T-helper 1 cell treated with Interleukin-12 subunit alpha and Interleukin-12 subunit beta and Interleukin-4 antibody, amounts not matched to agents 30 ng/mL and 1 ng/mL, for 36 hours (primary cell): Measurements from ENCODE around the gene CIPC. TPM values are rescaled to one million over a fixed set of nuclear protein-coding genes. Genes with fewer than 3 reads are reported as not detected.

ENCODE experiments used
- intact Hi-C: fragments of 100-400 bp; cut with micrococcal nuclease; formaldehyde crosslinking; loops from one replicate; pipeline ENCODE4 v1.15.1; 2024
- total RNA-seq: library from RNA; stranded (reverse); gene quantifications from 2 replicates; pipeline ENCODE4 v1.2.3, GENCODE V29; 2022

Gene CIPC
- total RNA-seq, 1 donor from 2014 or later = 11.9 TPM

DNA sequence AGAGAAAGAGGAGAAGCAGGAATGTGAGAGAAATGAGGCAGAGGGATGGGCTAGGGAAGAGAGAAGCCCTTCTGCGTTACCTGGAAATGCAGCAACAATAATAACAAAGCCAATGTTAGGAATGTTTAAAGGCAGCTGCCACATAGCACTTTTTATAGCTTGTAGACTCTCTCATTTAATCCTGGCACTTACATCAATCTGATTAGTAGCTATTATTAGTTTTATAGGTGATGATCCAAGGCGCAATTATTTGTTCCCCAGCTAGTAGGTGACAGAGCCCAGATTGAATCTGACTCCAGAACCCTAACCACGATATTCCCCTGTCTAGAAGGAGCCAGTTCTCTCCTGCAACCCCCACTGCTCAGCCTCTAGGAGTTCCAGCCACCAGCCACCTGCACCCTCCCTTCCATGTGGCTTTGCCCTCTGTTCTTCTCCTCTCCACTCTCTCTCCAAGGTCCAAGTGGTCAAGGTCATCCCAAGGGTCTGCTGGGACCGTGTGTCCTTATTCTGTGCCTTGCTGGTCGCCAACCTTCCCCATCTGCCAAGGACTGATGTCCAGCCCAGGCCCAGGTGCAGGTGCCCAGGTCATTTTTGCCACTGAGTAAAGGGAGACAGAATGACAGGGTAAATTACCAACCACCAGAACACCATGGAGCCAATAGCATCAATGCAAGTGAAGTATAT lies 29.4 kb upstream of the CIPC start:
- intact Hi-C loops = loop anchor here (1.0 kb wide), 2 partner anchors 15 to 45 kb away; no protein-coding TSS in a partner anchor

DNA sequence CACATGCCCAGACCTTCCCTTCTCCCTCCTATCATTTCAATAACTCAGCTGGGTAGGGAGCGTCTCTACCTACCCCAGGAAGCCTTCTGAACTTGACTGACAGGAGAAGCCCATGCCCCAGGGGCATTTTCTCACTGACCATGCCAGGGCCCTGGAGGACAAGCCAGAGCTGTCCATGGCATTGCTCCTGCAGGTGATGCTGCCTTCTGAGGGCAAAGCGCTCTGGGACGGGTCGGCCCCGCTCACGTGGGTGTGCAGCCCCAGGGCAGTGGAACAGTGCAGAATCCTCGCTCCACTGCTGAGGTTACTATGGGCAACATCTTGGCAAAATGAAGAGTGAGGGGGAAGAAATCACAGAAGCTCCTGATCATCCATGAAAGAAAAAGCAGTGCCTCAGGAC lies 28.5 kb upstream of the CIPC start:
- intact Hi-C loops = no loop called here

DNA sequence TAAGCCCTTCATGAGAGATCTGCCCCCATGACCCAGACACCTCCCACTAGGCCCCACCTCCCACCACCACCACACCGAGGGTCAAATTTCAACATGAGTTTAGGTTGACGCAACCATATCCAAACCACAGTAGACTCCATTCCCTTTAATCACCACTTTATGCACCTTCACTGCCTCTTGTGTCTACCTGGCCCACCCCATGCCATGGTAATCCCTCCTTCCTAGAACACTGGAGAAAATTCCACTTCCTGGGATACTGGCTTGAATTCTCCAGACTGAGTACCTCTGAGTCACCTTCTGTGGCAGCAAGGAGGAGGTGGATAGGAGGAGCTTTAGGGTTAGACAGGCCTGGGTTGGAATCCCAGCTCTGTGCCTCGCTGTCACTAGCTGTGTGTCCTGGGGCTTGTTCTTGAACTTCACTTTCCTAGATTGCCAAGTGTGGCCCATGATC lies 26.1 kb upstream of the CIPC start:
- intact Hi-C loops = no loop called here

DNA sequence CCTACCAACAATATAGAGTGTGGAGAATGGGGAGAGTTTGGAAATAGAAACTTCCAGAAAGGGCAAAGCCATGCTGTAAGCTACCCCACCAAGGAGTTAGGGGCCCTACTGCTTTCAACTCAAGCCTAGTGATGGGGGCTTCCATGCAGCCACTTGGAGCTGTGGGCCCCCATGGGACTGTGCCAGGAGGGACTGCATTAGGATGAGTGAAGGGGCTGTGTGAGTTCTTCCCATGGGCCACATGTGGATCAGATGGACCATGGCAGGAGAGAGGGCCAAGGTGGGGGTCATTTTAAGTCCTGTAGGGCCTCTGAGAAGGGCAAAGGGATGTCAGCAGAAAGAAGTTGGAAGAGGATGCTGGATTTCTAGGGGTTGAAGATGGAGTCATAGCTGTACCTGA lies 23.1 kb upstream of the CIPC start:
- intact Hi-C loops = no loop called here

DNA sequence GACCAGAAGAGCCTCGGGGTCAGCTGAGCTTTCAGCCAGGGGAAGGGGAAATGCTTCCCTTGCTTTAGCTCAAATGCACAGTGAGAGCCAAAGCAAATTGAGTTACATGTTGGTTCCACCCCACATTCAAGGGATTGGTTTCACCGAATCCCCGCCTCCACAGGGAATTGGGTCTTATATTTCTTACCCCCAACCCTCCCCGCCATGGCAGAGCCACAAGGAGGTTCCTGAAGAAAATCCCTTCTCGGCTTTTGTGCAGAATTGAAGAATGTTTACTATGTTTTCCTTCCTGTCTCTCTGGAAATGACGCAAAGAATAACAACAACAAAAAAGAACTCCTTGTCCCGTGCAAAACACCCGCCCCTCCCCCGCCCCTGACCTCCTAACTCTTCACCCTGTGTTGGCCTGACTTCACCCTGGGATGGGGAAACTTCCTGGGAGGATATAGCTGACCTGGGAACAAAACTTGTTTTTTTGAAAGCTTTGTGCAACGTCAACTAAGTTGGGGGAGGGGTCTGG lies 21.9 kb upstream of the CIPC start:
- intact Hi-C loops = no loop called here

DNA sequence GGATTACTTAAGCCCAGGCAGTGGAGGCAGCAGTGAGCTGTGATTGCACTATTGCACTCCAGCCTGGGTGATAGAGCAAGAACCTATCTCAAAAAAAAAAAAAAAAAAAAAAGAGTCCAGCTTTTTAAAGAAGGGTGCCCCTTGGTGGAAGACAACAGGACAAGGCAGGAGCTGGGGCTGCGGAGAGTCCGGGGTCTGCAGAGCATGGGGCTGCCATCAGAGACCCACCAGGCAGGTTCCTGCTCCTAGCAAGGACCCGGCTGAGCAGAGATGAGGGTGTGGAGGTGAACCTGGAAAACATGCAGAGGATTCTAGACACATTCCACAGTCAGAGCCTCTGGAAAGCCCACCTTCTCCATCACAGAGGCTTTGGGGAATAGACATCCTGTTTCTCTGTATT lies 21.0 kb upstream of the CIPC start:
- intact Hi-C loops = no loop called here

DNA sequence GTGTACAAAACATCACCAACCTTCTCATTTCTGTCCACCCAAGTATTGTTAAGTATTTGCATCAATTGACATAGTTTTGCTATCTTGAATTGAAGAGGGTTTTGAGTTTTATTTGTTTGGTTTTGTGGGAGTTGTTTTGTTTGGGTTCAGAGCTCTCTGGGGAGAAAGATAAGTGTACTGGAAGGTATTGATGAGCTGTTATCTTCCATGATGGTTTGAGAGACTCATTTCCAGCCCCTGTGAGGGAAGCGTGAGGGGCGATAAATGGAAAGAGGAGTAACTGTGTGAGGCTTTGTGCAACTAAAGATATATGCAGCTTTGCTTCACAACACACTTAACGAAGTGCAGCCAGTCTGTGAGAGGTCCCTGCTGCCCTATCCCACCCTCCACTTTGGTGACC lies 15.7 kb upstream of the CIPC start:
- intact Hi-C loops = no loop called here

DNA sequence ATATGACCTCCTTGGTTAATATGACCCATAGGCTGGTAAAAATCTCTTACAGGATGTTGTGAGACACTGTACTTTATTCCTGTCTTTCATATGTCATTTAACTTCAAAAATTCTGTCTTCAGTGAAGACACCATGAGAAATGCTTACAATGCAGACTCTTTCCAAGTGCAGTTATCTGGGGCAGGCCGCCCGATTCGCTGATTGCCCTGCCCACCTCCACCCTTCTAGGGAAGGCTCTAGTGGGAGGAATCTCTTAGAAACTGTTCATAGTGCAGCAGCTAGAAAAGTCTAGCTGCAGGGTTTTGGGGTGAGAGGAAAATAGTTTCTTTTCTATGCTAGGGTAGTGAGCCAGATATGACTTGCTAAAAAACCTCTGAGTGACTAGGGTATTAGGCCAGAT lies 15.0 kb upstream of the CIPC start:
- intact Hi-C loops = no loop called here

DNA sequence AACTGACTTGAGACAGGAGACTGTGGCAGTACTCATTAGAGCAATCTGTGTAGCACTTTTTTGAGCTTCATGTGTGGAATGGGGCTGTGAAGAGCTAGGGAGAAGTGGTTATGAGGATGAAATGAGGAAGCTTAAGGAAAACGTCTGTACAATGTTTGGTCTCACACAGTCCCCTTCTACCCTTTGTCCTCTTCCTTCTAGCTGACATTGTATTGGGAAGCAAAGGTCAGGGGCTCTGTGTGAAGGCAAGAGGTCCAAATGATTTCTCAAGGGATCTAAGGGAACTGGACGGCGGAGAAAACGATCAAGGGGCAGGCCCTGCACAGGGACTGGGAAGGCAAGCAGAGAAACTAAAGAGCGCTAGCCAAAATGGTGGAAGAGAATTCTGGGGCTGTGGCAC lies 13.1 kb upstream of the CIPC start:
- intact Hi-C loops = no loop called here

DNA sequence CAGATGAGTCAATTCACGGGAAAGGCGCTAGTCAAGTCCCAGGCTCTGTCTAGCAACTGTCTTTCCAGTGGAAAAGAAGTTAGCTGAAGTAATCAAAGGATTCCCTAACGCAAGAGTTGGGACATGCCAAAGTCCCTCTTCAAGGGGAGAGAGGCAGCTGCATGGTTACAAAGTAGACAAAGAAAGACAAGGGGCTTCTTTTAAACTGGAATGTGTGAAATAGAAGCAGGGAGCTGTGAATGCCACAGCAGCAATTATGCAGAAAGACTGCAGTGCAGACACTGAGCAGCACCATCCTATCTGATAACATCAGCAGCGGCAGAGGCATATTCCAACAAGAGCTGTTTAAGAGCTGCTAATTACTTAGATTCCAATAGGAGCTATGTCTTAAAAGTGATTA lies 12.5 kb upstream of the CIPC start:
- intact Hi-C loops = no loop called here

DNA sequence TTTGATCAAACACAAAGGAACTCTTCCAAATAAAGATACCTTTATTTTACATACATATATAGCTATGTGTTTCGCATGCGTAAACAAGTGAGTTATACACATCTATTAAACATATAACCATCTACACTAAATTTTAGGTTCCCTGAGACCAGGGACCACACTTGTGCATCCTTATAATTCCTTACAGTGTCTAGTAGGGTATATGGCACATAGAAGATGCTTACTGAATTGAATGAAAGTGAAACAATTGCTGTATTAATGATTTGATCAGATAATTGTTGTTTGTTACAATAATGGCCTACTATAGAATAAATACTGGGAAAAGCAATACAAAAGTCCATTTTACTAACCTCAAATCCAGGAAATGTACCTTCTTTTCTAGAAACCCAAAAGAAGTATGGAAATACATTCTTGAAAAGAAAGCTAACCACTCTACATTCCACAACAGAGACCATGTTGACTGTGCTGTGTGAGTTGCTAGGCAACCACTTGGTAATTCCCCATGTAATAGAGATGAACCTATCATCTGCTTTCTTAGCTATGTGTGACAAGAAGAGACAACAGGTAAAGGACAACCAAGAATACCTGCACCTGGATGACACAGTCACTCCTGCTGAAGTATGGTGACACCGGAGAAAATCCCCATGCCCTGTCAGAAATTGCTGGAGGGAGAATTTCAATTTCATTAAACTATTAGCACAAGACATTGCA lies 11.9 kb upstream of the CIPC start:
- intact Hi-C loops = loop anchor here (1.0 kb wide), 1 partner anchor 11 kb away; no protein-coding TSS in a partner anchor

DNA sequence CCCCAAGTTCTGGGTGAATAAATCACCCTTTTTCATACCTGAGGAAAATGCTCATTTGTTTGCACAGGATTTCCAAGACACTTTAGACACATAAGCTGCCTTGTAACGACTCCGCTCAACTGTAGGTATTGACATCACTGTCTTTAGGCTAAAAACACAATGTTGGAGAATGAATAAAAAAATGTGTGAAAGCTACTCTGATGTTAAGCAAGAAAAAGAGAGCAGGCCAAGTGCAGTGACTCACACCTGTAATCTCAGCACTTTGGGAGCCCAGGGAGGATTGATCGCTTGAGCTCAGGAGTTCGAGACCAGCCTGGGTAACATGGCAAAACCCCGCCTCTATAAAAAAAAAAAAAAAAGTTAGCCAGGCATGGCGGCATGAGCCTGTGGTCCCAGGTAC lies 11.1 kb upstream of the CIPC start:
- intact Hi-C loops = loop anchor here (1.0 kb wide), 1 partner anchor 10 kb away; no protein-coding TSS in a partner anchor

DNA sequence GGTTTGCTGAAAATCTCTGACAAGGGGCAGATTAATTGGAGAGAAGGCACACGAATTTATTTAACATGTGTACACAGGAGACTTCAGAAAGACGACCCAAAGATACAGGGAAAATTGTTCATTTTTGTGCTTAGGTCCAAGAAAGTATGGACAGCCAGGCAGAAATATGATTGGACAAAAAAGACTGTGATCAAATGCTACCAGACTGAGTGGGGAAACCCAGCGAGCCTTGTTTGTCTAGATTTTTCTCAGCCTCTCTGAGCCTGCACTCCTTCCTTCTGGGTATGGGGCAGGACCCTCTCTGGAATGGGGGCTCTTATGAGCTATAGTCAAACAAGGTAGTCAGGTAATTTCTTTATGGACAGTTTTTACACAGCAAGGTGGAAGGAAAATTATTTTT lies 10.4 kb upstream of the CIPC start:
- intact Hi-C loops = no loop called here

DNA sequence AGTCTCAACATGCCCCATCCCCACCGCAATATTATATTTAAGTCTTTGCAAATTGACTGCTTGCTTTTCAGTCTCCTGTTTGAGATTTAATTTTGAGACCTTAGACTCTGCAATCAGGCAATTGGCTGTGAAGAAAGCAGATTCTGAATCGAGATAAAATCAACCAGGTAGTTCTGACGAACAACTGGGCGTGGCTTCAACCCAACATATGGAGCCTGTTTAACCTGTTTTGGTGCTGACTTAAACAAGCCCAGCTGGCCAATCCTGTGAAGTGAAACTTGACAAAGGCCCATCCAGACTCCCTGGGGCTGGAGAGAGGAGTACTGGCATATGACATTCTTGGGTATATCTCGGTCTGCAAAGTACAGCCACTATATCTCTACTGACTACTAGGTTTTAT lies 9.8 kb upstream of the CIPC start:
- intact Hi-C loops = no loop called here

DNA sequence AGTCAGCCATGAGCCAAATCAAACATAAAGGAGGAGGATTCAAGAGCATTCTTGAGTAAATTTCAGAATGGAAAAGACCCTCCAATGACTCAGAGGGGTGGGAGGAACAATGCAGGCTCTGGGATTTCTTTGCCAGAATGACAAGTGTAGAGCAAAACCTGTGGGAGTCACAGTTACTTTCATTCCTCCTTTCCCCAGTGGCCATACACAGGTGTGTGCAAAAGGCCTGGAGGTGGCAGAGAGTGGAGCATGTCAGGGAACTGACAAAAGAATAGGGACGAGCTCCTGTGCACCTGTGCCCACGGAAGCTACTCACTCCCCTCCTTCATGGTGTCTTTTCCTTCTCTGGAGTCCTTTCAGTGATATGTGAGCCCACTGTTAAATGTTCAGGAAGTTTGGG lies 9.4 kb upstream of the CIPC start:
- intact Hi-C loops = no loop called here

DNA sequence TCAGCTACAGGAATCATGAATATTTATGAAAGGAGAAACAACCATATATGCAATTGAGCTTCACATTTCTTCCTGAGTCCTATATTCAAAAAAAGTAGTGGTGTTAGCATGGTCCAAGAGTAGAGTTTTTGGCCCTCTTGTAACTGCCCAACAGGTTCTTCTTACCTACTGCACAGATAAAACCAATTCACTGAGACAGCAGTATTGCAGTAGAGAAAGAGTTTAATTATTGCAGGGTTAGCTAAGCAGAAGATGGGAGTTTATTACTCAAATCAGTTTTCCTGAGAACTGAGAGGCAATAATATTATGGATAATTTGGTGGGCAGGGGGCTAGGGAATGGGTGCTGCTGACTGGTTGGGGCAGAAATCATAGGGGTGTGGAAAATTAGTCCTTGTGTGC lies 6.5 kb upstream of the CIPC start:
- intact Hi-C loops = no loop called here

DNA sequence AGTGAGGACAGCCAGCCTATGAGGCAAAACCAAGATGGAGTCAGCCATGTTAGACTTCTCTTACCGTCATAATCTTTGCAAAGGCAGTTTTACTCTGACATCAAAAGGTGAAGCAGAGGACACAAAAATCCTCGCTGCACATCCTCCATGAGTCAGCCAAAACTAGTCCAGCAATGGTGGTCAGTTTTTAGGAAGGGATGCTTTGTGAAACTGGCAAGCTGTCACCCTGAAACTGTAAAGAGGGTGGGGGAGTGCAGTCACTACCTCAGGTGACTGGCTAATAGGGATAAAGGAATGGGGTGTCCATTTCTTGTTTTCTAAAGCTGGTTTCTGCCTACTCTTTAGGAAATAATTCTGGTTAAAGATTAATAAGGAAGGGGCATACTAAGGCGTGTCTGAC lies 5.4 kb upstream of the CIPC start:
- intact Hi-C loops = no loop called here

DNA sequence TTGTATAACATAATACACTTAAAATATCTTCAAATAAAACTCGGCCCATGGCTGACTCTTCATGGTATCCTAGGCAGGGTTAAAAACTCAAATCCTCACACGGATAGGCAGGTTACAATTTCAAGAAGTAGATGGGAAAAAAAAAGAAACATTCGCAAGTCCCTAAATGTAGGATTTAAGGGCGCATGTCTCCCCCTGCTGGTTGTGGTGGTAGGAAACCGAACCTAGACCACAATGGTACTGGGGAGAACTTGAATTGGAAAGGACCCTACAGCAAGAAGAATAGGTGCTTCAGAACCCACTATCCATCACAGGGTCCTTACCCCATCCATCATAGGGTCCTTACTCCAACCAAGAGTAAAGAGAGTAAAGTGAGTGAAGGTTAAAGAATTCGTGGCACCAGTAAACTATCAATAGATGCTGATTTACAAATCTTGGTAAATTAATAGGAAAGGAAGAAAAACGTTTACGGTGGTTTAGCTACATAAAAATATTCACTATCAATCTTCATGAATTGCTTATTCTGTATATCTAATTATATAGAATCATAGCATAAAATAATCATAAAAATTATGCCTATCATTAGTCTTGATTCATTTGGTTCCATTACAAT lies 3.3 kb upstream of the CIPC start:
- intact Hi-C loops = loop anchor here (1.0 kb wide), 5 partner anchors 24 to 384 kb away; no protein-coding TSS in a partner anchor

DNA sequence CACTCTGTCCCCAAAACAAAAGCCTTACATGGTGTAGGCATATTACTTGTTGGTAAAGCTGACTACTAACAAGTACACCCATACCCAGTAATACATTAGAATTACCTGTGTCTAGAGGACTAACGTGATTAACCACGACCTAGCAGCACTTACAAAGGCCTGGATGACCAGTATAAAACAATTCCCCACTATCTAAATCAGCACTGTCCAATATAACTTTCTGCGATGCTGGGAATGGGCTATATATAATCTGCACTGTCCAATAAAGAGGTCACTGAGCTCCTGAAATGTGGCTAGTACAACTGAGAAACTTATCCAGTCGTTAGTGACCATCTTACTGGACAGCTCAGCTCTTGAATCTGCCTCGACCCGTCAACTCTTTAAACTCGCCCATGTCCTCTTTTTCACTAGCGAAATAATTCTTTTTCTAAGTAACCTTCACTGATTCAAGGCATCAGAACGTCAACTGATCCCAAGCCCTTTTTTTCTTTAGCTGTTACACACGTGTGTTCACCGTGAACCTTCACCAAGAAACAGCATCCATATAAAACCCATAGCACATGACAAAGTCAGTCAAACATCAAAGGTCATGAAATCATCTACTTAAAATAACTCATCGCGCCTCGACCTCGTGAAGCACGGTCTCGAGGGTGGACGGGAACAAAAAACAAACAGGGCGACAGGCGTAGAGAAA lies 905 bp upstream of the CIPC start:
- intact Hi-C loops = loop anchor here (1.0 kb wide), 3 partner anchors 11 to 285 kb away; partner anchors contain the start of gene ANGEL1

DNA sequence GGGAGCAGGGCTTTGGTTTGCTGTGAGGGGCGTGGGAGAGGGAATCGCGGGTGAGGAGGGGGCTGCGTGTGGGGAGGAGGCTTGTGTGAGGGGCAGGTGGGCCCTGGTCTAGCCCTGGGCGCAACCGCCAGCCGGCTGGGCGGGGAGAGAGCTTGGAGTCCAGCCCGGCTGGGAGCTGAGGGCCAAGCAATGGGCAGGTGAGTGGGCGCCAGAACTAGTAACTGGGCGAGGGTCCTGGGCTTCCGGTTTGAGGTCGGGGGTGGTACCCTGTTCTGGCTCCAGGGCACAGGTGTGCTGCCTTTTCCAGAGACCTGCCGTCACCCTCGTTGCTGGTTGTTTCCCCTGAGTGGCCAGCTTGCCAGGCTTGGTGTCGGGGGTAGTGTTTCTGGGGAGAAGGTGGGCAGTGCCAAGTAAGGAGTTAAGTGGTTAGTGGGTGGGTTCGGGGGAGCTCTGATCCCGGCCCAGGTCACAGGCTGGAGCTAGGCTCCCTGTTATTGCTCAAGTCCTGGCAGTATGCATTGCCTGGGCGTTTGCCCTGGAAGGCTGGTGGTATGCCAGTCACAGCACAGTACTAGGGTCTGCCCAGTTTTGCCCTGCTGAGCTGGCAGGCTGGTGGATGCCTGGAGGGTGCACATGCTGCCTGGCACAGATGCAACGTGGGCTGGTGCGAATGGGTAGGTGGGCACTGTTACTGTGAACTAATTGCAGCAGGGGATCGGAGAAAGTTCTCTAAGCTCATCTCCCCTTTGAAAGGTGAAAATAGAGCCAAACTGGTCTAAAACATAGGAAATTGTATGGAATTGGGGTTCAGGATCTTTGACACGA lies 683 bp downstream of the CIPC start:
- intact Hi-C loops = loop anchor here (1.0 to 2.0 kb wide), 18 partner anchors 23 to 1438 kb away; partner anchors contain the start of genes ADCK1, ALKBH1, ERG28 and GSTZ1
